IgD-negative memory B cell (primary cell): Measurements from ENCODE around the gene QPCTL. TPM values are rescaled to one million over a fixed set of nuclear protein-coding genes. Genes with fewer than 3 reads are reported as not detected.
"Not testable (repeated sequence)": the region's sequence is repeated elsewhere in the genome, so short reads cannot be mapped to it uniquely, and the experiment has no call there.

Experiments used
- H3K27ac Mint-ChIP-seq, 3 donors: one replicate each; pipeline ENCODE4 v1.8.0; 2020 to 2022; ENCODE audit warnings: mild to moderate bottlenecking in 3 of 3, mixed read lengths in 3 of 3, moderate library complexity in 1 of 3
- H3K27me3 Mint-ChIP-seq: one replicate; pipeline ENCODE4 v1.8.0; 2021; ENCODE audit warnings: mixed read lengths
- H3K36me3 Mint-ChIP-seq: one replicate; pipeline ENCODE4 v1.8.0; 2020; ENCODE audit warnings: mild to moderate bottlenecking, mixed read lengths
- H3K4me1 Mint-ChIP-seq, 3 donors: one replicate each; pipeline ENCODE4 v1.8.0; 2020 to 2022; ENCODE audit warnings: mixed read lengths in 3 of 3, mild to moderate bottlenecking in 1 of 3
- H3K4me3 Mint-ChIP-seq, 4 donors: one replicate each; pipeline ENCODE4 v1.8.0; 2020 to 2022; ENCODE audit warnings: mild to moderate bottlenecking in 4 of 4, mixed read lengths in 4 of 4, moderate library complexity in 3 of 4
- H3K9me3 Mint-ChIP-seq, 3 donors: one replicate each; pipeline ENCODE4 v1.8.0; 2020 to 2021; ENCODE audit warnings: mixed read lengths in 3 of 3, mild to moderate bottlenecking in 1 of 3
- polyA plus RNA-seq: library from polyadenylated mRNA; unstranded; fragments of 300-500 nt; fragmentation: Illumina TruSeq; gene quantifications from one replicate; pipeline ENCODE4 v1.2.3, GENCODE V29; 2021

The QPCTL gene
- polyA plus RNA-seq, 1 donor from 2014 or later: 2.7 TPM

DNA sequence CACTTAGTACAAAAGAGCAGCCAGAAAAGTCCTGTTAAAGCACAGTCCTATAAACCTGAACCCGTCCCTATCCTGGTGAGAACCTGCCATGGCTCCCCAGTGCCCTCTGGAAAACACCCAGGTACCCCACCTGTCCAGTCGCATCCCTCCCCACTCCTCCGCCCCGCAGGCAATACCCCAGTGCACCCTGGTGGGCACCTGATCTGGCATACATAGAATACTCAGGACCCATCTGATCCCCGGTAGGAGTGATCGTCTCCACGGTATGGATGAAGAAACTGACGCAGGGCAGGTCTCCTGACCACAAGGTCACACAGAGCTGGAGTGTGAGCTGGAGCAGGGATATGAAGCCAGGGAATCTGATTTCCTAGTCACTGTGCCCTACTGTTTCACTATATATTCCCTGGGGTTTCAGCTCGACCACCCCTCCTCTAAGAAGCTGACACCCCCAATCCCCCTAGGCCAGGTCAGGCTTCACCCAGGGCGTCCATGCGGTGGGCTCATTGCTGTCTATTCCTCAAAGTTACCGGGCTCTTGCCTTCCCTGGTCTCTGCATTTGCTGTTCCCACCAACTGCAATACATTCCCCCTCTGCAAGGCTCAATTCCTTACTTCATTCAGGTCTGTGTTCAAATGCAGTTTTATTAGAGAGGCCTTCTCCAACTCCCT lies 25.7 kb downstream of the QPCTL start:
- Mint-ChIP-seq H3K36me3 (peaks cover 11% of the 10 kb centered on the region), H3K4me1 (peaks cover 21 to 37% (median 28%) of the 10 kb centered on the region in 3 donors), H3K9me3 (peaks cover 0 to 3% (median 0%) of the 10 kb centered on the region in 3 donors), H3K4me3 (peak overlapping the region; percentile 78 to 96 (median 92)), H3K27ac (peak overlapping the region; percentile 84 to 98 (median 97)), H3K27me3 (no peaks in the 10 kb centered on the region)

DNA sequence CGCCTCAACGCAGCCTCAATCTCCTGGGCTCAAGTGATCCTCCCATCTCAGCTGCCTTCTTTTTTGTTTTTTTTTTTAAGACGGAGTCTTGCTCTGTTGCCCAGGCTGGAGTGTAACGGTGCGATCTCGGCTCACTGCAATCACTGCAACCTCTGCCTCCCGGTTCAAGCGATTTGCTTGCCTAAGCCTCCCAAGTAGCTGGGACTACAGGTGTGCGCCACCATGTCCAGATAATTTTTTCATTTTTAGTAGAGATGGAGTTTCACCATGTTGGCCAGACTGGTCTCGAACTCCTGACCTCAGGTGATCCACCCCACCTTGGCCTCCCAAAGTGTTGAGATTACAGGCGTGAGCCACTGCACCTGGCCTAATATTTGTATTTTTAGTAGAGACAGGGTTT lies 27.6 kb downstream of the QPCTL start:
- H3K9me3 Mint-ChIP-seq, H3K4me3 Mint-ChIP-seq, H3K27me3 Mint-ChIP-seq: not testable (repeated sequence)
- H3K27ac Mint-ChIP-seq: peak overlapping the region in 1 of 3 donors; percentile 71
- H3K4me1 Mint-ChIP-seq: peaks cover 24 to 35% (median 32%) of the 10 kb centered on the region in 3 donors
- peaks cover 12% of the 10 kb centered on the region for H3K36me3 Mint-ChIP-seq

DNA sequence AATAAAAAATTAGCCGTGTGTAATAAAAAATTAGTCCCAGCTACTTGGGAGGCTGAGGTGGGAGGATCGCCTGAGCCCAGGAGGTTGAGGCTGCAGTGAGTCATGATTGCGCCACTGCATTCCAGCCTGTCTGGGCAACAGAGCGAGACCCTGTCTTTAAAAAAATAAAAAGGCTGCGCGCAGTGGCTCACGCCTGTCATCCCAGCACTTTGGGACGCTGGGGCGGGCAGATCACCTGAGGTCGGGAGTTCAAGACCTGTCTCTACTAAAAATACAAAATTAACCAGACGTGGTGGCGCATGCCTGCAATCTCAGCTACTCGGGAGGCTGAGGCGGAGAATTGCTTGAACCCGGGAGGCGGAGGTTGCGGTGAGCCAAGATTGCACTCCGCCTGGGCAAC lies 36.2 kb downstream of the QPCTL start:
- peaks cover 21 to 32% (median 24%) of the 10 kb centered on the region in 3 donors for H3K4me1 Mint-ChIP-seq
- not testable (repeated sequence) for H3K9me3 Mint-ChIP-seq, H3K27me3 Mint-ChIP-seq, H3K36me3 Mint-ChIP-seq
- peak overlapping the region in 3 of 4 donors; percentile 16 to 84 (median 28) for H3K4me3 Mint-ChIP-seq
- H3K27ac Mint-ChIP-seq: peak overlapping the region in 1 of 3 donors; percentile 31

DNA sequence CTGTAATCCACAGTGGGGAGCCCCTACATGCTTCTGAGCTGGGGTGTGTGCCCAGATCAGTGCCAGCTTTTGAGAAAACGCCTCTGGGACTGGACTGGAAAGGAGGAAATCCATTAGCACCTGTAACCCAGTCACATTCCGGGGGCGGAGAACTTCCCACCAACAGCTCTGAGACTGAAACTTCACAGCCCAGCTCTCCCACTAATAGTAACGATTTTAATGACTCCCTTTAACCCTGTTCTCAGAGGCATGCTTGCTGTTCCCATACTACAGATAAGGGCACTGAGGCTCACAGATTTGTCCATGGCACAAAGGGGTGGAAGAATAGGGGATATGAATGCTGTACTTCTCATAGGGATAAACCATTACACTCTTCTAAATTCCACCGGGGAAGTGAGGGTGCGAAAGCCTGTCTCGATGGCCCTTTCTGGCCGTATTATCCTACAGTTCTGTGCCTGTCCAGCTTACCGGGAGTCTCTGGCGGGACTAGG lies 37.4 kb downstream of the QPCTL start:
- Mint-ChIP-seq H3K9me3 (no peaks in the 10 kb centered on the region), H3K27me3 (no peaks in the 10 kb centered on the region), H3K36me3 (peaks cover 3% of the 10 kb centered on the region), H3K27ac (peak overlapping the region; percentile 31 to 97 (median 46)), H3K4me3 (peak overlapping the region; percentile 84 to 98 (median 94)), H3K4me1 (peaks cover 15 to 28% (median 22%) of the 10 kb centered on the region in 3 donors)

DNA sequence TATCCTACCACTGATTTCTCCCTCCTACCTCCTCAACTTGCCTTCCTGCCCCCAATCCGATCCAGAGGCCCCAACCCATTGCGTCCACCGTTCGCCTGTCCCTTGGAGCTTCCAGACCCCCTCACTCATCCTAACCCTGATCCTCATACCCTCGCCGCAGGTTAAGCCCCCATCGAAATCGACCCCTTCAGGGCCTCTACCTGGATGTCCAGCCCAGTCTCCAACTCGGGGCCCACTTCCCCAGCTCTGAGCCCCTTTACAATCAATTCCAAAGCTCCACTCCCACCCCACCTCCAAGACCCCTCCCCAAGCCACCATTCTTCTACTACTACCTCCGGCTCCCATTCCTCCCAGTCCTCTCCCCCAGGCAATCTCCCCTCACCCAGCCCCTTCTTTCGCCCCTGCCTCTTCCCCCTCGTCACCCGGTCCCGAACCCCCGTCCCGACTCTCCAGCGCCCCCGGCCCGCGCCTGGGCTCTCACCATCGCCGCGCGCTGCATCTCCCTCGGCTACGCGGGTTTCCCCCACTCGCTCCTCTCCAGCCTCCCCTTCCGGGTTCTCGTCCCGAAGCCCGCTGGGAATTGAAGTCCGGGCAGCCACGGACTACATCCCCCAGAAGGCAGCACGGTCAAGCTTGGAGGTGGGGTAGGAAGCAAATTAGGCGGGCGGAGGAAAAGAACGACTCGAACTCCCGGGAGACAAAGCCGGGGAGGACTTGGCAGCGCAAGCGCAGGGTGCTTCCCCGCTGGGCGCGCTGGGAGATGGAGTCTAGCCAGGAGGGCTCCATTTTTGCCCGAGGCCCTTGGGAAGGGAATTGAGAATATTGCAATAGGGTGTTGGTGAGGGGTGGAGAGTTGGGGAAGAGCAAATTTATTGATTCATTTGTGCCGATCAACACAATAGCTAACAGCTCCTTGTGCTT lies 38.2 kb downstream of the QPCTL start, which contains the start of gene FBXO46:
Gene FBXO46, minus strand, starts transcription at position 529 of the 921 bp plus-strand sequence. CDS start 17,401 bp downstream, outside the sequence.
- H3K9me3 Mint-ChIP-seq: no peaks in the 10 kb centered on the region
- peaks cover 15 to 28% (median 22%) of the 10 kb centered on the region in 3 donors for H3K4me1 Mint-ChIP-seq
- H3K36me3 Mint-ChIP-seq: peaks cover 3% of the 10 kb centered on the region
- H3K27me3 Mint-ChIP-seq: no peaks in the 10 kb centered on the region
- peak within 1 kb of the TSS; percentile 46 to 97 (median 87) for H3K27ac Mint-ChIP-seq
- peak within 1 kb of the TSS; percentile 84 to 98 (median 94) for H3K4me3 Mint-ChIP-seq

DNA sequence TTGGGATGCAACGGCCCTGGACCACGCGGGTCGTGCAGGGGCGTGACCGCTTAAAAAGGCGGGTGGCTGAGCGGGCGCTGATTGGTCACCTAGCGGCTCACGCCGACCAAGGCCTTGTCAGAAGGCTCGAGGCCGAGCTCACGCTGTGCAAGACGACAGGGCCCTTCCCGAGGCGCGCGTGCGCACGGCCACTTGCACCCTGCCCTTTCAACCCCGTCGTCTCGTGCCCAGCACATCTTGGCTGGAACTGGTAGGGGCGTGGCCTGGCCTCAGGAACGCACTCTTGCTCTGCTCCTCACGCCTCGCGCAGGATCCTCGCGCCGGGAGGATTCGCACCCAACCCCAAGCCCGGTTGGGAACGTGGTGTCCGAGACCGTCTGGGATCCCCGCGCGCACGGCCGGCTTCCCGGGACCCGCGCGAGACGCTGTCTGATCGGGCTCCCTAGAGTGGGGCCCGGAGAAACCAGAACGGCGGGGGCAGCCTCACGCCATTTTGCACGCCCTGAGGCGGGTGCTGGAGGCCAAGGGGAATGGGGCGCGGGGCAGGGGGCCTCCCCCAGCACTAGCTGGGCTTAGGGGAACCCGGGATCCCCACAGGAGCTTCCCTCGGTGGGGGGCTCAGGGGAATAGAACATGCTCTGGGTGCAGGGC lies 40.8 kb downstream of the QPCTL start, which contains the start of gene MEIOSIN:
Gene MEIOSIN, plus strand, starts transcription at position 280 of the 651 bp plus-strand sequence. CDS start 1,938 bp downstream, outside the sequence.
- H3K27ac Mint-ChIP-seq: peak within 1 kb of the TSS in 1 of 3 donors; percentile 32
- H3K4me3 Mint-ChIP-seq: peak within 1 kb of the TSS in 1 of 4 donors; percentile 74
- peaks cover 13 to 15% (median 15%) of the 10 kb centered on the region in 3 donors for H3K4me1 Mint-ChIP-seq
- H3K9me3 Mint-ChIP-seq: no peaks in the 10 kb centered on the region
- H3K27me3 Mint-ChIP-seq: no peaks in the 10 kb centered on the region
- peaks cover 3% of the 10 kb centered on the region for H3K36me3 Mint-ChIP-seq

DNA sequence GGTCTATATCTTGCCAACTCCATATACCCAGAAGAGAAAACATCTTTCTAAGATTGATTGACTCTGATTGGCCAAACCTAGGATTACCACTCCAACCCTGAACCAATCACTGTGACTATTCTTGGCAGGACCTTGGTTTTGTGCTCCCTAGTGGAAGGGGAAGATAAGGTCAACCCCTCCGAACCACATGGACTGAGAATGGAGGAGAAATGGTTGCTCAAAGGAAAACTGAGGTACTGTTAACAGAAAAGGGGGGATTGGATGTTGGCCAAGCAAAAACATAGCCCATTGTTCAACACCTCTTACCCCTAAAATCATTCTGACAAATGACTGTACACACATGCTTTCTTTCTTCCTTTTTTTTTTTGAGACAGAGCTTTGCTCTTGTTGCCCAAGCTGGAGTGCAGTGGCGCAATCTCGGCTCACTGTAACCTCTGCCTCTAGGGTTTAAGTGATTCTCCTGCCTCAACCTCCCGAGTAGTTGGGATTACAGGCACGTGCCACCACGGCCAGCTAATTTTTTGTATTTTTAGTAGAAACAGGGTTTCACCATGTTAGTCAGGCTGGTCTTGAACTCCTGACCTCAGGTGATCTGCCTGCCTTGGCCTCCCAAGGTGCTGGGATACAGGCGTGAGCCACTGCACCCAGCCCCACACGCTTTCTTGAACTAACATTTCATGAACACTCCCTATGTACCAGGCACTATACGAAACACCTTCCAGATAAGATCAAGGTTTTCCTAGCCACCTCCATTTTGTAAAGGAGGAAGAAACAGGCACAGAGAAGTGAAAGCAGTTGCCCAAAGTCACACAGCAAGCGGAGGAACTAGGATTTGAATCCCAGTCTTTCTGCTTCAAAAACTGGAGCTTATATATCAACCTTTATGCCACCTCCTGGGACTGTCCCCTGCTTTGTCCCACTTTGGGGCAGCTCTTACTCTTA lies 47.3 kb downstream of the QPCTL start:
- H3K4me3 Mint-ChIP-seq: no peak overlapping the region
- peaks cover 0 to 1% (median 0%) of the 10 kb centered on the region in 3 donors for H3K4me1 Mint-ChIP-seq
- H3K36me3 Mint-ChIP-seq: peaks cover under 1% of the 10 kb centered on the region
- peak overlapping the region in 1 of 3 donors; percentile 80 for H3K27ac Mint-ChIP-seq
- H3K27me3 Mint-ChIP-seq: peaks cover 1% of the 10 kb centered on the region
- H3K9me3 Mint-ChIP-seq: no peaks in the 10 kb centered on the region

DNA sequence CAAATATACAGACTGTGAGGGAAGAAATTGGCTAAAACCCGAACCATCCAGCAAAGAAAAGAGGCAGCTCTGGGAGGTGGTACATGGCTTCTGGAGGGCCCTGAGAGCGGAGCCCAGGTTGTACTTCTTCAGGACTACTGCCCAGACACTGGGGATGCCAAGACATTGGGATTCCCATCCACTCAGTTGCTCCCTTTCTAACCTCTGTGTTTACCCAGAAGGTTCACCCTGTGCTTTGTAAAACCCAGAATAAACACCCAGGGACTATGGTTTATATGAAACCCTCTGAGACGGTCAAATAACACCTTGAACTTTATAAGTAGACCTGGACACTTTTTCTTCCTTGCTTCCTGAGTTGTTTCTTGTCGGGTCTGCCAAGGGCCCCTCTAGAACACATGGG lies 50.5 kb downstream of the QPCTL start:
- Mint-ChIP-seq H3K27ac (no peak overlapping the region), H3K9me3 (no peaks in the 10 kb centered on the region), H3K36me3 (peaks cover 1% of the 10 kb centered on the region), H3K27me3 (peaks cover 11% of the 10 kb centered on the region), H3K4me1 (peaks cover 0 to 2% (median 0%) of the 10 kb centered on the region in 3 donors), H3K4me3 (no peak overlapping the region)

DNA sequence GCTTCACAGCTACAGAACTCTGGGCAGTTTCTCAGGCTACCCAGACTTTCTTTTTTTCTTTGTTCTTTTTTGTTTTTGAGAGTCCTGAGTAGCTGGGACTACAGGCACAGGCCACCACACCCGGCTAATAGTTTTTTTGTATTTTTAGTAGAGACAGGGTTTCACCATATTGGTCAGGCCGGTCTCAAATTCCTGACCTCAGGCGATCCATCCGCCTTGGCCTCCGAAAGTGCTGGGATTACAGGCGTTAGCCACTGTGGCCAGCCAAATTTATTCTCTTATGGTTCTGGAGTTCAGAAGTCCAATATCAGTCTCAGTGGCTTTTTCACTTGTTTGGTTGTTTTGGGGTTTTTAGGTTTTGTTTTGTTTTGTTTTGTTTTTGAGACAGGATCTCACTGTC lies 53.1 kb downstream of the QPCTL start:
- peaks cover 1% of the 10 kb centered on the region for H3K36me3 Mint-ChIP-seq
- H3K27ac Mint-ChIP-seq: no peak overlapping the region
- H3K4me3 Mint-ChIP-seq: no peak overlapping the region
- H3K27me3 Mint-ChIP-seq: peaks cover 11% of the 10 kb centered on the region
- H3K9me3 Mint-ChIP-seq: no peaks in the 10 kb centered on the region
- H3K4me1 Mint-ChIP-seq: peaks cover 0 to 2% (median 0%) of the 10 kb centered on the region in 3 donors

DNA sequence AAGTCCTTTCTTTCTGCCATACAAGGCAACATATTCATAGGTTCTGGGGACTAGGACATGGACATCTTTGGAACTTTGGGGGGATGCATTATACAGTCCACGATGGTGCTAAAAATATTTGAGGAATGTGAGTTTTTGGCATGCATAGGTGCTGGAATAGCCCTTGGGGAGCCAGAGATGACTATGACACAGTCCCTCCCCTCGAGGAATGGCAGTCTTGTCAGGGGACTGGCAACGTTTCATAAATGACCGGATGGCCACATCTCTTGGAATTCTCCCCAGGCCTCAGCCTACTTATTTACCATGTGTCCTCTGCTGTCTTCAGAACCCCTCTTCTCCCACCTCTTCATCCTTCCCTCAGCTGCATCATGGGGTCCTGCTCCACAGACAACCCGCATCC lies 54.4 kb downstream of the QPCTL start:
- peaks cover 0 to 2% (median 0%) of the 10 kb centered on the region in 3 donors for H3K4me1 Mint-ChIP-seq

DNA sequence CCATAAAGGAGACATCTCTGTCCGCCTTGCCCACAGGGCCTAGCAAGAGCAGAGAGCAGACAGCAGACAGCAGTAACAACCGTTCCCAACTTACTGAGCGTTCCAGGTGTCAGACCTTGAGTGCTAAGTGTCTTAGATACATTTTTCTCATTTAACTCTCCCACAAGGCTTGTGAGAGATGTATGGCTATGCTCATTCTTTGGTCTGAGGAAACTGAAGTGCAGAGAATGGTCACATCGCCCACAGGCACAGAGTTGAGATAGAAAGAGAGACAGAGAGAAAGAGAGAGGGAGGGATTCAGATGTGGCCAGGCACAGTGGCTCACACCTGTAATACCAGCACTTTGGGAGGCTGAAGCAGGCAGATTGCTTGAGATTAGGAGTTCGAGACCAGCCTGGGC lies 55.0 kb downstream of the QPCTL start:
- Mint-ChIP-seq H3K27ac (no peak overlapping the region), H3K27me3 (peaks cover 11% of the 10 kb centered on the region), H3K9me3 (no peaks in the 10 kb centered on the region), H3K4me3 (peak overlapping the region in 1 of 4 donors; percentile 75), H3K4me1 (peaks cover 0 to 2% (median 0%) of the 10 kb centered on the region in 3 donors), H3K36me3 (peaks cover 1% of the 10 kb centered on the region)

More for the DNA sequence above, 54.4 kb downstream of the QPCTL start:
- no peak overlapping the region for H3K4me3 Mint-ChIP-seq
- H3K27ac Mint-ChIP-seq: no peak overlapping the region
- H3K27me3 Mint-ChIP-seq: peaks cover 11% of the 10 kb centered on the region
- peaks cover 1% of the 10 kb centered on the region for H3K36me3 Mint-ChIP-seq
- H3K9me3 Mint-ChIP-seq: no peaks in the 10 kb centered on the region

DNA sequence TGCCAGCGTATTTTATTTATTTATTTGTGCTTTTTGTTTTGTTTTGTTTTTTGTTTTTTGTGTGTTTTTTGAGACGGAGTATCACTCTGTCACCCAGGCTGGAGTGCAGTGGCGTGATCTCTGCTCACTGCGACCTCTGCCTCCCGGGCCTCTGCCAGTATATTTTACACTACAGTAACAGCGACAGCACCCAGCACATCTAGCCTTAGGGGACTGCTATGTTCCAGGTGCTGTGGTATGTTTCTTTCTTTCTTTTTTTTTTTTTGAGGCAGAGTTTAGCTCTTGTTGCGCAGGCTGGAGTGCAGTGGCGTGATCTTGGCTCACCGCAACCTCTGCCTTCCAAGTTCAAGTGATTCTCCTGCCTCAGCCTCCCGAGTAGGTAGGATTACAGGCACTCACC lies 59.0 kb downstream of the QPCTL start:
- not testable (repeated sequence) for H3K4me3 Mint-ChIP-seq, H3K27ac Mint-ChIP-seq

DNA sequence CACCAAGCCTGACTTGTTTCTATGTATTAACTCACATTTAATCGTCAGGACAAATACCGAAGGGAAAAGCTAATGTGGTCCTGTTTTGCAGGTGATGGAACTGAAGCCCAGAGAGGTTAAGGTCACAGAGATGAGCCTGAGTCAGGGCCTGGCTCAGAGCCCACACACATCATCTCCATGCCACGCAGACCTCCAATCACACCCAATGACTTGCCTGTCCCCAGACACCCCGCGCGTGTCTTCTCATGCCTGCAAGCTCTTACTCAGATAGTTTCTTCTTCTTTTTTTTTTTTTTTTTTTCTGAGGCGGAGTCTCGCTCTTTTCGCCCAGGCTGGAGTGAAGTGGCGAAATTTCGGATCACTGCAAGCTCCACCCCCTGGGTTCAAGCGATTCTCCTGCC lies 60.2 kb downstream of the QPCTL start:
- no peaks in the 10 kb centered on the region for H3K9me3 Mint-ChIP-seq
- no peak overlapping the region for H3K4me3 Mint-ChIP-seq
- H3K27me3 Mint-ChIP-seq: peaks cover 2% of the 10 kb centered on the region
- H3K27ac Mint-ChIP-seq: no peak overlapping the region
- peaks cover 1% of the 10 kb centered on the region for H3K36me3 Mint-ChIP-seq
- H3K4me1 Mint-ChIP-seq: no peaks in the 10 kb centered on the region

More for the DNA sequence above, 59.0 kb downstream of the QPCTL start:
- not testable (repeated sequence) for H3K4me1 Mint-ChIP-seq, H3K9me3 Mint-ChIP-seq, H3K27me3 Mint-ChIP-seq, H3K36me3 Mint-ChIP-seq
